Measurements from ENCODE around the gene ANXA5. TPM values are rescaled to one million over a fixed set of nuclear protein-coding genes. Genes with fewer than 3 reads are reported as not detected.
"Not testable (repeated sequence)": the region's sequence is repeated elsewhere in the genome, so short reads cannot be mapped to it uniquely, and the experiment has no call there.

Gene ANXA5
- total RNA-seq, 4 donors from 2014 or later: 313 to 356 (median 325) TPM

DNA sequence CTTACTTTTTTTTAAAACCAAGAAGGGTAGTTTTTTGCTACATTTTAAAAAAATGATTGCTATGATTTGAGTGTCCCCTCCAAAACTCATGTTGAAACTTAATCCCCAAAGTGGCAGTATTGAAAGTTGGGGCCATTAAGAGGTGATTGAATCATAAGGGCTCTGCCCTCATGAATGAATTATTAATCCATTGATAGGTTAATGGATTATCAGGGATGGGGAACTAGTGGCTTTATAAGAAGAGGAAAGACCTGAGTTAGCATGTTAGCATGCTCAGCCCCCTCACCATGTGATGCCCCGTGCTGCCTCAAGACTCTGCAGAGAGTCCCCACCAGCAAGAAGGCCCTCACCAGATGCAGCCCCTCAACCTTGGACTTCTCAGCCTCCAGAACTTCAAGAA, 37.2 kb upstream of the ANXA5 start:
- H3K4me1 ChIP-seq: no peaks in the 10 kb centered on the region
- TF ChIP-seq, protein P1, sequence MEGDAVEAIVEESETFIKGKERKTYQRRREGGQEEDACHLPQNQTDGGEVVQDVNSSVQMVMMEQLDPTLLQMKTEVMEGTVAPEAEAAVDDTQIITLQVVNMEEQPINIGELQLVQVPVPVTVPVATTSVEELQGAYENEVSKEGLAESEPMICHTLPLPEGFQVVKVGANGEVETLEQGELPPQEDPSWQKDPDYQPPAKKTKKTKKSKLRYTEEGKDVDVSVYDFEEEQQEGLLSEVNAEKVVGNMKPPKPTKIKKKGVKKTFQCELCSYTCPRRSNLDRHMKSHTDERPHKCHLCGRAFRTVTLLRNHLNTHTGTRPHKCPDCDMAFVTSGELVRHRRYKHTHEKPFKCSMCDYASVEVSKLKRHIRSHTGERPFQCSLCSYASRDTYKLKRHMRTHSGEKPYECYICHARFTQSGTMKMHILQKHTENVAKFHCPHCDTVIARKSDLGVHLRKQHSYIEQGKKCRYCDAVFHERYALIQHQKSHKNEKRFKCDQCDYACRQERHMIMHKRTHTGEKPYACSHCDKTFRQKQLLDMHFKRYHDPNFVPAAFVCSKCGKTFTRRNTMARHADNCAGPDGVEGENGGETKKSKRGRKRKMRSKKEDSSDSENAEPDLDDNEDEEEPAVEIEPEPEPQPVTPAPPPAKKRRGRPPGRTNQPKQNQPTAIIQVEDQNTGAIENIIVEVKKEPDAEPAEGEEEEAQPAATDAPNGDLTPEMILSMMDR (IDR thresholded peaks at IDR 0.05): no peak
- no peak for TF ChIP-seq POLR2A (IDR thresholded peaks at IDR 0.05)
- no peaks in the 10 kb centered on the region for H3K36me3 ChIP-seq
- no peak overlapping the region for H3K4me3 ChIP-seq (replicated peaks in 1 of 3)
- no peaks in the 10 kb centered on the region for H3K27me3 ChIP-seq
- no peaks in the 10 kb centered on the region for H3K9me3 ChIP-seq
- H3K27ac ChIP-seq: no peak overlapping the region
- intact Hi-C loops (cut with DNase I): no loop called here
- DNase-seq: no peak
- 88 to 90% methylated on average over 1 of the region's 1 CpG for WGBS, 2 donors

DNA sequence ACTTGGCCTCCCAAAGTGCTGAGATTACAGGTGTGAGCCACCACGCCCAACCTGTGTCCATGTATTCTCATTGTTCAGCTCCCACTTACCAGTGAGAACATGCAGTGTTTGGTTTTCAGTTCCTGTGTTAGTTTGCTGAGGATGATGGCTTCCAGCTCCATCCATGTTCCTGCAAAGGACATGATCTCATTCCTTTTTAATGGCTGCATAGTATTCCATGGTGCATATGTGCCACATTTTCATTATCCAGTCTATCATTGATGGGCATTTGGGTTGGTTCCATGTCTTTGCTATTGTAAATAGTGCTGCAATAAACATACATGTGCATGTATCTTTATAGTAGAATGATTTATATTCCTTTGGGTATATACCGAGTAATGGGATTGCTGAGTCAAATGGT, 33.0 kb upstream of the ANXA5 start:
- H3K27ac ChIP-seq; H3K27me3 ChIP-seq; H3K4me3 ChIP-seq (replicated peaks in 1 of 3); intact Hi-C loops (cut with DNase I); H3K4me1 ChIP-seq; H3K36me3 ChIP-seq; DNase-seq; H3K9me3 ChIP-seq: not testable (repeated sequence)
- 97 to 100% methylated on average over 2 of the region's 2 CpGs for WGBS, 2 donors

DNA sequence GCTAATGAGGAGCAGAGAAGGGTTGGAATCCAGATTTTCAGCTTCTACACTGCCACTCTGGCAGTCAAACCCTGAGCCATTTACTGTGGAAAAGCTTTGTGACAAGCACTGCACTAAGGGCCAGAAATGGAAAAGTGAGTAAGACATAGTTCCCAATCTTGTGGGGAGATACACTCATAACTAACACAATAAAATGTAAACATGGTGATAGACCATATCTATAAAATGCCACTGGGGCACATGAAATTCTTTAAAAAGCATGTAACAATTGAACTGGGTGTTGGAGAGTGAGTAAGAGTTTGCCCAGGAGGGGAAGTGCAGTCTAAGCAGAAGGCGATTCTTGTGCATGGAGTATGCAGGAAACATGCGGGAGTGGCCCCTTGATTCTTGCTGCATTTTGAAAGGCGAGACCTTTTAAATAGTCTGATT, 32.0 kb upstream of the ANXA5 start:
- Histone ChIP-seq H3K27ac (no peak overlapping the region), H3K36me3 (no peaks in the 10 kb centered on the region), H3K4me3 (replicated peaks in 1 of 3) (no peak overlapping the region), H3K4me1 (no peaks in the 10 kb centered on the region), H3K9me3 (no peaks in the 10 kb centered on the region), H3K27me3 (no peaks in the 10 kb centered on the region)
- 84 to 88% methylated on average over 3 of the region's 3 CpGs for WGBS, 2 donors
- no peak for DNase-seq
- TF ChIP-seq, protein P1 (IDR thresholded peaks at IDR 0.05): no peak
- no peak for TF ChIP-seq POLR2A (IDR thresholded peaks at IDR 0.05)
- intact Hi-C loops (cut with DNase I): no loop called here

DNA sequence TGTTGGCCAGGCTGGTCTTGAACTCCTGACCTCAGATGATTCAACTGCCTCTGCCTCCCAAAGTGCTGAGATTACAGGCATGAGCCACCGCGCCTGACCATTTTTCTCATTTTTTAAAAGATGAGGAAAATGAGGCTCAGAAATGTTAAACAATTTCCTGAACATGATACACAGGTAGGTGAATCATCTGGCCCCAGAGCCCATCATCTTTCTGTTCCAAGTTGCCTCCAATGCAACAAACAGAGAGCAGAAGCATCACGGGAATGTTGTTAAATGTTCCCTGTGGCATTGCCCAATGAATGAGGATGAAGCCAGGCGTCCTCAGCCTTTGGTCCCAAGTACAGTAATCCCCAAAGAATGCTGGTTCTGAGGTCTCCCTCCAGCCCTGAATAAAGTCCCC, 31.3 kb upstream of the ANXA5 start:
- intact Hi-C loops (cut with DNase I): no loop called here
- no peak for TF ChIP-seq POLR2A (IDR thresholded peaks at IDR 0.05)
- TF ChIP-seq, protein P1 (IDR thresholded peaks at IDR 0.05): no peak
- H3K27ac ChIP-seq: no peak overlapping the region
- 88 to 89% methylated on average over 4 of the region's 4 CpGs for WGBS, 2 donors
- H3K27me3 ChIP-seq: no peaks in the 10 kb centered on the region
- DNase-seq: no peak
- H3K9me3 ChIP-seq: no peaks in the 10 kb centered on the region
- H3K36me3 ChIP-seq: no peaks in the 10 kb centered on the region
- H3K4me1 ChIP-seq: no peaks in the 10 kb centered on the region
- no peak overlapping the region for H3K4me3 ChIP-seq (replicated peaks in 1 of 3)

DNA sequence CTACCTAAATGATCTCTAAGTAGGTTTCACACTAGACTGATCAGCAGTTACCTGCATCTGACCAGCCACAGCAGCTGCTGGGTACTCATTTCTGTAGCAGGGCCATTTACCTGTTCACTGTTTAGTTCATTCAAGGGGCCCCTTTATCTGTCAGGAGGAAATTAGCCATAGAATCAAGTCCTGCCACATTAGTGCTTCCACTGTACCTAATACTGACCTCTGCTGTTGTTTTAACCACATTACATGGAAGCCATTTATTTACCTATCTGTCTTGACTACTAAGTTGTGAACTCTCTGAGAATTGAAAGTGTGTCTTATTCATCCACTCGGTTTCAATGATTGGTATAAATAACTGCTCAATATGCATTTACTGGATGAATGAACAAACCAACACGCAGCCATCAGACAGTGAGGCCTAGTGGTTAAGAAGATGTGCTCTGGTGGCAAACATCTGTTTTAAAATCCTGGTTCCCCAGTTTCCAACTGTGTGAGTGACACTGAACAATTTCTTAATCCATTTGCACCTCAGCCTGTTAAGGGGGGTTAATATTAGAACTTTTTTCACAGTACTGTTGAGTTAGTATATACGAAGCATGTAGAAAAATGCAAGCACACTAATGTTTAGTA, 30.0 kb upstream of the ANXA5 start:
- no peaks in the 10 kb centered on the region for H3K27me3 ChIP-seq
- intact Hi-C loops (cut with DNase I): no loop called here
- no peaks in the 10 kb centered on the region for H3K36me3 ChIP-seq
- no peaks in the 10 kb centered on the region for H3K4me1 ChIP-seq
- H3K9me3 ChIP-seq: no peaks in the 10 kb centered on the region
- no peak overlapping the region for H3K4me3 ChIP-seq (replicated peaks in 1 of 3)
- no peak overlapping the region for H3K27ac ChIP-seq
- WGBS, 2 donors: 49 to 50% methylated on average over 3 of the region's 3 CpGs
- TF ChIP-seq, protein P1 (IDR thresholded peaks at IDR 0.05): peak in 5 of 6 experiments; percentile 13 to 65 (median 57)
- no peak for TF ChIP-seq POLR2A (IDR thresholded peaks at IDR 0.05)
- DNase-seq: no peak
